K562 (cell line): Measurements from ENCODE around the gene CCL22. TPM values are rescaled to one million over a fixed set of nuclear protein-coding genes. Genes with fewer than 3 reads are reported as not detected.

ENCODE experiments used
- ATAC-seq: fragments of 200-7000 bp; cut with Tn5 transposase; 3 replicates; pipeline ENCODE4 v1.9.1; 2020; ENCODE audit warnings: moderate library complexity
- BruUV-seq: library from RNA; stranded (reverse); fragments of 400-500 nt; replicated peaks from 2 replicates; lab custom pipeline; 2021; lab: Mats Ljungman, UMichigan
- CTCF ChIA-PET: fragments of 300-600 bp; formaldehyde crosslinking; extraction: SDS; loops from one replicate; lab custom pipeline; 2021; ENCODE audit warnings: low intra/inter-chr PET ratio; lab: Yijun Ruan, JAX
- POLR2A ChIA-PET: fragments of 300-600, 350-650 bp; sonication (Branson Sonifier 250); formaldehyde crosslinking; extraction: SDS; loops from one replicate; lab custom pipeline; 2021; ENCODE audit warnings: antibody characterized with exemption, inconsistent platforms; lab: Yijun Ruan, JAX
- DNase-seq, 4 experiments: peaks; one replicate each; pipeline versions ENCODE4 v3.0.0 to v3.0.0-alpha.2; 2011 to 2018; ENCODE audit warnings: low spot score in 3 of 4, mixed read lengths in 3 of 4; ENCODE audit errors: extremely low read depth in 1 of 4
- FAIRE-seq: peaks from 2 replicates; lab custom pipeline; 2011; peaks lifted over from hg19 to GRCh38; lab: Jason Lieb, UNC
- H2AFZ ChIP-seq: 2 replicates; pipeline ENCODE4 v1.6.0; 2011; ENCODE audit warnings: low read depth, low read length, control low read depth, inconsistent platforms
- H3K27ac ChIP-seq: fragments of 200-600 bp; 3 replicates; pipeline ENCODE4 v1.8.0; 2011; ENCODE audit warnings: low read depth, mild to moderate bottlenecking, control low read depth, inconsistent platforms, low read length, moderate library complexity, mixed read lengths; ENCODE audit errors: extremely low read depth
- H3K27me3 ChIP-seq, 2 experiments: fragments of 300-600 bp in 1 of 2; 2 replicates in 1 of 2; 3 replicates in 1 of 2; pipeline versions ENCODE4 v1.6.0 to v1.8.0; 2011; ENCODE audit warnings: inconsistent platforms in 2 of 2, low read length in 2 of 2, mild to moderate bottlenecking in 1 of 2, mixed read lengths in 1 of 2, moderate library complexity in 1 of 2; ENCODE audit not compliant: control insufficient read depth in 2 of 2, insufficient read depth in 2 of 2
- H3K36me3 ChIP-seq: fragments of 300-600 bp; 3 replicates; pipeline ENCODE4 v1.8.0; 2011; ENCODE audit warnings: mild to moderate bottlenecking, low read length, inconsistent platforms; ENCODE audit not compliant: control insufficient read depth, insufficient read depth
- H3K4me1 ChIP-seq, 2 experiments: fragments of 200-600 bp in 1 of 2; replicated peaks in 1 of 2; 2 replicates in 1 of 2; 3 replicates in 1 of 2; pipeline versions ENCODE4 v1.5.1 to v1.8.0; 2011; ENCODE audit warnings: inconsistent platforms in 2 of 2, low read length in 2 of 2, mild to moderate bottlenecking in 1 of 2, mixed read lengths in 1 of 2, moderate library complexity in 1 of 2; ENCODE audit not compliant: control insufficient read depth in 2 of 2, insufficient read depth in 2 of 2
- H3K4me2 ChIP-seq: 2 replicates; pipeline ENCODE4 v1.6.1; 2011; ENCODE audit warnings: low read length, control low read depth, inconsistent platforms, mixed read lengths; ENCODE audit not compliant: insufficient read depth
- H3K4me3 ChIP-seq: fragments of 200-600 bp; sonication (generic), shearing (Covaris generic); 2 replicates; pipeline ENCODE4 v1.5.1; 2016; ENCODE audit warnings: control low read depth, inconsistent platforms
- H3K79me2 ChIP-seq: fragments of 200-600 bp; 3 replicates; pipeline ENCODE4 v1.8.0; 2011; ENCODE audit warnings: low read length, inconsistent platforms; ENCODE audit not compliant: control insufficient read depth, insufficient read depth
- H3K9ac ChIP-seq, 2 experiments: 2 replicates each; pipeline versions ENCODE4 v1.6.0 to v1.6.1; 2011; ENCODE audit warnings: low read depth in 2 of 2, low read length in 2 of 2, control low read depth in 1 of 2, inconsistent platforms in 1 of 2, mild to moderate bottlenecking in 1 of 2, mixed read lengths in 1 of 2; ENCODE audit not compliant: insufficient read depth in 1 of 2
- H3K9me1 ChIP-seq: one replicate; pipeline ENCODE4 v1.6.0; 2011; ENCODE audit warnings: inconsistent platforms, mild to moderate bottlenecking, low read length, moderate library complexity; ENCODE audit not compliant: control insufficient read depth, insufficient read depth
- H3K9me3 ChIP-seq: replicated peaks from 2 replicates; pipeline ENCODE4 v1.5.1; 2011; ENCODE audit warnings: low read depth, low read length, inconsistent platforms; ENCODE audit not compliant: control insufficient read depth, insufficient read depth
- H4K20me1 ChIP-seq: replicated peaks from 2 replicates; pipeline ENCODE4 v1.6.1; 2011; ENCODE audit warnings: low read length, inconsistent platforms, mixed read lengths; ENCODE audit not compliant: control insufficient read depth, insufficient read depth
- PHF8 ChIP-seq: fragments of 200-600 bp; sonication (generic); IDR thresholded peaks from 2 replicates; pipeline ENCODE4 v1.6.1; 2012; ENCODE audit warnings: mixed run types, mild to moderate bottlenecking, inconsistent platforms, low read length, moderate library complexity, borderline replicate concordance
- SPI1 ChIP-seq: IDR thresholded peaks from 2 replicates; pipeline ENCODE4 v1.6.1; 2011; ENCODE audit warnings: low read depth, low read length, control low read depth, borderline replicate concordance
- VEZF1 ChIP-seq: fragments of 200-800 bp; sonication (Bioruptor generic); IDR thresholded peaks from 2 replicates; pipeline ENCODE4 v1.6.1; 2017; ENCODE audit warnings: missing genetic modification characterization, missing compliant biosample characterization
- ZNF41 ChIP-seq: fragments of 250-450 bp; sonication (Bioruptor Pico); conservative IDR thresholded peaks from 2 replicates; pipeline ENCODE4 v1.4.0; 2020; ENCODE audit warnings: mild to moderate bottlenecking
- WGBS: fragments of 100-300 bp; shearing (Covaris generic); methylation state at CpG from one replicate; pipeline ENCODE4 v1.1.6; 2016; ENCODE audit warnings: low coverage, mixed read lengths; ENCODE audit not compliant: insufficient coverage; ENCODE audit errors: missing lambda C conversion rate; 5-methylcytosine and 5-hydroxymethylcytosine counted together
- in situ Hi-C: fragments of 300-500 bp; cut with MboI; formaldehyde crosslinking; loops from 4 replicates; pipeline ENCODE4 v1.15.0; 2018; ENCODE audit warnings: inconsistent platforms, mixed read lengths
- intact Hi-C: fragments of 100-400 bp; cut with micrococcal nuclease; formaldehyde crosslinking; loops from 2 replicates; pipeline ENCODE4 v1.14.2; 2022
- polyA plus RNA-seq, 8 experiments: library from polyadenylated mRNA; depleted of rRNA in 4 of 8; stranded (reverse) in 5 of 8; unstranded in 3 of 8; fragments of >200 nt; fragmentation: Nextera tagmentation in 2 of 8; fragmentation: Illumina TruSeq in 1 of 8; extraction: Ambion mirVana in 2 of 8; extraction: Trizol in 1 of 8; gene quantifications; 2 replicates each; pipeline versions ENCODE4 v1.2.1 to v1.2.3, GENCODE V29; 2011 to 2014; ENCODE audit warnings: inconsistent platforms in 1 of 8, missing spikeins in 1 of 8
- total RNA-seq, 7 experiments: library from RNA; depleted of rRNA in 6 of 7; stranded (reverse); fragments of >200 nt in 6 of 7; fragmentation: Illumina TruSeq in 2 of 7; extraction: Trizol in 2 of 7; gene quantifications; 2 replicates each; pipeline versions ENCODE4 v1.2.1 to v1.2.3, GENCODE V29; 2011 to 2021; ENCODE audit warnings: low replicate concordance in 1 of 7
- TF ChIP-seq, protein P1 (sequence below): fragments of 450-650 bp; IDR thresholded peaks from 2 replicates; pipeline ENCODE4 v1.7.0; 2016; ENCODE audit warnings: borderline replicate concordance
- TF ChIP-seq, protein P2 (sequence below): sonication (generic); formaldehyde crosslinking; IDR thresholded peaks from 2 replicates; pipeline ENCODE4 v1.9.0; 2022; ENCODE audit warnings: mild to moderate bottlenecking, missing genetic modification reagents

The CCL22 gene
- total and polyA plus RNA-seq, 9 of the 15 experiments (the other 6 are each of a cell fraction or from before 2014, with no cell fraction given): 0.04 to 0.29 (median 0.06) TPM; not detected in 5

- Histone ChIP-seq H3K36me3 (no peaks in the 10 kb centered on the region), H3K9ac (peak overlapping the region in 1 of 2 experiments; percentile 68; a peak in 2 of 4 replicates), H3K9me1 (no peaks in the 10 kb centered on the region), H3K4me3 (no peak overlapping the region), H3K4me1 (peaks cover 0 to 10% of the 10 kb centered on the region in 2 experiments; a peak in 2 of 5 replicates), H4K20me1 (0 out of 2 replicates have a peak, but pooled peaks cover 2% of the 10 kb centered on the region), H3K4me2 (no peak overlapping the region)
- DNase-seq: no peak
- in situ Hi-C loops (no loop called here), intact Hi-C loops (no loop called here)
- WGBS: 0% methylated on average over 11 of the region's 11 CpGs
- POLR2A ChIA-PET: interaction anchor here (0.7 to 1.2 kb wide), 3 partner anchors 9 to 54 kb away, joined by 3 to 4 read pairs (median 3); no protein-coding TSS in a partner anchor
- no peak for TF ChIP-seq PHF8
- TF ChIP-seq SPI1: peak; percentile 80; the same call in 1 of the 2 replicates
- TF ChIP-seq, all 486 proteins: peak for 1
- no TSS peak for BruUV-seq
- no peaks in the 10 kb centered on the region for H3K9me3 ChIP-seq
- H3K27ac ChIP-seq: no peak overlapping the region
- no peak overlapping the region for H2AFZ ChIP-seq
- ATAC-seq (no peak; the same call in 2 of the 3 replicates), FAIRE-seq (no peak)
- CTCF ChIA-PET: no interaction called here
- peaks cover 26 to 74% of the 10 kb centered on the region in 2 experiments; a peak in 4 of 5 replicates for H3K27me3 ChIP-seq
- no peaks in the 10 kb centered on the region for H3K79me2 ChIP-seq
These were observed 25.9 kb downstream of the CCL22 start for GRCh38 chr16:57384248-57385070.

DNA sequence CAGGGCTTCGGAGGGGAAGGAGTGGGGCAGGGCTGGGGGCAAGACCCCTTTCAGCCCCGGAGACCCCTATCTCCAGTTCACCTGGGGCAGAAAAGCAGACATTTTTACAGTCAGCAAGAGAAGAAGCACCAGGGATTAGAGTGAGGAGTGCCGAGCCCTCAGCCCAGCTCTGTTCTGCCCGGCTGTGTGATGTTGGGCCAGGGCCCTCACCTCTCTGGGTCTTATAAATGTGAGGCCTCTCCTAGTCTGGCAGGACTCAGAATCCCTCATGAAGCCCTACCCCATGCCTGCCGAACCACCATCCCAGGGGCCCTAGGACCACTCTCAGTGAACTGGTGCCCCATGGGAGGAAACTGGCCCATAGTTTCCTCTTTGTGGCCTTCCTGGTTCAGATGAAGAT is 26.5 kb downstream of the CCL22 start:
- H3K27me3 ChIP-seq: peaks cover 26 to 67% of the 10 kb centered on the region in 2 experiments; a peak in 4 of 5 replicates
- H3K4me1 ChIP-seq: peaks cover 0 to 10% of the 10 kb centered on the region in 2 experiments; a peak in 2 of 5 replicates
- no peak for FAIRE-seq
- CTCF ChIA-PET: no interaction called here
- no peaks in the 10 kb centered on the region for H3K9me3 ChIP-seq
- no peak for ATAC-seq
- in situ Hi-C loops (no loop called here), intact Hi-C loops (no loop called here)
- H3K4me3 ChIP-seq: no peak overlapping the region
- no peak for DNase-seq
- H3K79me2 ChIP-seq: no peaks in the 10 kb centered on the region
- no peak overlapping the region for H2AFZ ChIP-seq
- no peaks in the 10 kb centered on the region for H4K20me1 ChIP-seq
- H3K27ac ChIP-seq: no peak overlapping the region
- no peak overlapping the region for H3K4me2 ChIP-seq
- no TSS peak for BruUV-seq
- no peak overlapping the region for H3K9ac ChIP-seq
- WGBS: 6% methylated on average over 5 of the region's 5 CpGs
- H3K9me1 ChIP-seq: no peaks in the 10 kb centered on the region
- POLR2A ChIA-PET: interaction anchor here (0.7 to 1.2 kb wide), 3 partner anchors 8 to 53 kb away, joined by 3 to 4 read pairs (median 3); no protein-coding TSS in a partner anchor
- H3K36me3 ChIP-seq: no peaks in the 10 kb centered on the region
- TF ChIP-seq, protein P1, sequence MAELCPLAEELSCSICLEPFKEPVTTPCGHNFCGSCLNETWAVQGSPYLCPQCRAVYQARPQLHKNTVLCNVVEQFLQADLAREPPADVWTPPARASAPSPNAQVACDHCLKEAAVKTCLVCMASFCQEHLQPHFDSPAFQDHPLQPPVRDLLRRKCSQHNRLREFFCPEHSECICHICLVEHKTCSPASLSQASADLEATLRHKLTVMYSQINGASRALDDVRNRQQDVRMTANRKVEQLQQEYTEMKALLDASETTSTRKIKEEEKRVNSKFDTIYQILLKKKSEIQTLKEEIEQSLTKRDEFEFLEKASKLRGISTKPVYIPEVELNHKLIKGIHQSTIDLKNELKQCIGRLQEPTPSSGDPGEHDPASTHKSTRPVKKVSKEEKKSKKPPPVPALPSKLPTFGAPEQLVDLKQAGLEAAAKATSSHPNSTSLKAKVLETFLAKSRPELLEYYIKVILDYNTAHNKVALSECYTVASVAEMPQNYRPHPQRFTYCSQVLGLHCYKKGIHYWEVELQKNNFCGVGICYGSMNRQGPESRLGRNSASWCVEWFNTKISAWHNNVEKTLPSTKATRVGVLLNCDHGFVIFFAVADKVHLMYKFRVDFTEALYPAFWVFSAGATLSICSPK: no peak
- TF ChIP-seq ZNF41 (CRISPR knock-in tag): no peak
- TF ChIP-seq, protein P2, sequence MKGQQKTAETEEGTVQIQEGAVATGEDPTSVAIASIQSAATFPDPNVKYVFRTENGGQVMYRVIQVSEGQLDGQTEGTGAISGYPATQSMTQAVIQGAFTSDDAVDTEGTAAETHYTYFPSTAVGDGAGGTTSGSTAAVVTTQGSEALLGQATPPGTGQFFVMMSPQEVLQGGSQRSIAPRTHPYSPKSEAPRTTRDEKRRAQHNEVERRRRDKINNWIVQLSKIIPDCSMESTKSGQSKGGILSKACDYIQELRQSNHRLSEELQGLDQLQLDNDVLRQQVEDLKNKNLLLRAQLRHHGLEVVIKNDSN (CRISPR knock-in tag): no peak
- no peak for TF ChIP-seq VEZF1 (CRISPR knock-in tag)
